HL-60 (cell line): ENCODE data around the gene TENM4.

Experiments
- CTCF ChIP-seq: IDR thresholded peaks from one replicate; pipeline ENCODE4 v1.5.1; 2011; ENCODE audit warnings: low read length, control low read depth, inconsistent platforms; ENCODE audit not compliant: insufficient read depth
- GABPA ChIP-seq: IDR thresholded peaks from 2 replicates; pipeline ENCODE4 v1.6.1; 2012; ENCODE audit warnings: low read depth
- POLR2AphosphoS5 ChIP-seq: IDR thresholded peaks from 2 replicates; pipeline ENCODE4 v1.6.1; 2012; ENCODE audit warnings: low read depth
- REST ChIP-seq: IDR thresholded peaks from 2 replicates; pipeline ENCODE4 v1.6.1; 2012; ENCODE audit warnings: low read depth; ENCODE audit not compliant: insufficient replicate concordance
- SPI1 ChIP-seq: IDR thresholded peaks from 2 replicates; pipeline ENCODE4 v1.6.1; 2012; ENCODE audit warnings: low read depth, mild to moderate bottlenecking, borderline replicate concordance

GRCh38 chr11:79481795-79482194 lies 41.0 kb upstream of the TENM4 start:
- TF ChIP-seq CTCF (no peak), POLR2AphosphoS5 (no peak), GABPA (no peak), SPI1 (peak; percentile 47; the same call in 1 of the 2 replicates), REST (no peak)
